HG02571 (cell line): ENCODE results near the gene ANKLE1.
A peak's percentile ranks its signal among the peaks of the same experiment; 100 is the strongest.

Experiments used
- ATAC-seq: cut with Tn5 transposase; IDR thresholded peaks from one replicate; pipeline ENCODE4 v1.9.1; 2021; ENCODE audit warnings: mild to moderate bottlenecking, moderate library complexity; ENCODE audit not compliant: unreplicated experiment

ANKLE1 gene

GRCh38 chr19:17281391-17282304 lies at the start of gene ANKLE1:
ANKLE1 (plus strand) TSS chr19:17281901; CDS start chr19:17281921, 20 bp downstream.
- ATAC-seq = no peak

- no peak for ATAC-seq
Observed at GRCh38 chr19:17232258-17232657, 49.4 kb upstream of the ANKLE1 start.

- peak; percentile 25 for ATAC-seq
Observed at GRCh38 chr19:17234911-17235299, 46.8 kb upstream of the ANKLE1 start.

GRCh38 chr19:17235300-17235970 lies 46.3 kb upstream of the ANKLE1 start:
- ATAC-seq = peak; percentile 66

- ATAC-seq = no peak
Observed at GRCh38 chr19:17235971-17236777, 45.5 kb upstream of the ANKLE1 start.

- no peak for ATAC-seq
Observed at GRCh38 chr19:17236811-17237543, 44.7 kb upstream of the ANKLE1 start.

- no peak for ATAC-seq
Observed at GRCh38 chr19:17237747-17238706, 43.7 kb upstream of the ANKLE1 start.

GRCh38 chr19:17240062-17240752 lies 41.5 kb upstream of the ANKLE1 start:
- ATAC-seq = no peak

GRCh38 chr19:17240826-17241399 lies 40.8 kb upstream of the ANKLE1 start:
- no peak for ATAC-seq

- no peak for ATAC-seq
Observed at GRCh38 chr19:17242431-17243208, 39.1 kb upstream of the ANKLE1 start.

- no peak for ATAC-seq
Observed at GRCh38 chr19:17243211-17243829, 38.4 kb upstream of the ANKLE1 start.

- ATAC-seq = no peak
Observed at GRCh38 chr19:17243830-17244617, 37.7 kb upstream of the ANKLE1 start.

- no peak for ATAC-seq
Observed at GRCh38 chr19:17244618-17245534, 36.8 kb upstream of the ANKLE1 start.

GRCh38 chr19:17245535-17245984 lies 36.1 kb upstream of the ANKLE1 start, which contains the start of gene NR2F6:
NR2F6 (minus strand) TSS chr19:17245919; CDS start chr19:17245220, 699 bp downstream.
- peak; percentile 14 for ATAC-seq
